Left ventricle myocardium inferior (tissue), 1 donor: ENCODE measurements around the gene SYNPO2. TPM values are rescaled to one million over a fixed set of nuclear protein-coding genes. Genes with fewer than 3 reads are reported as not detected.
A peak's percentile ranks its signal among the peaks of the same experiment; 100 is the strongest.

Source experiments
- DNase-seq: peaks from one replicate; pipeline ENCODE4 v3.0.0-alpha.2; 2020
- H3K27ac ChIP-seq: fragments of 200-600 bp; replicated peaks from 2 replicates; pipeline ENCODE4 v1.8.0; 2021
- H3K27me3 ChIP-seq: fragments of 200-600 bp; 2 replicates; pipeline ENCODE4 v1.8.0; 2021; ENCODE audit warnings: low read depth
- H3K36me3 ChIP-seq: fragments of 200-600 bp; 2 replicates; pipeline ENCODE4 v1.8.0; 2021
- H3K4me1 ChIP-seq: fragments of 200-600 bp; 2 replicates; pipeline ENCODE4 v1.8.0; 2021
- H3K4me3 ChIP-seq: fragments of 200-600 bp; 2 replicates; pipeline ENCODE4 v1.8.0; 2021; ENCODE audit warnings: mild to moderate bottlenecking, moderate library complexity
- H3K9me3 ChIP-seq: fragments of 200-600 bp; replicated peaks from 2 replicates; pipeline ENCODE4 v1.8.0; 2021
- intact Hi-C: fragments of 100-400 bp; cut with micrococcal nuclease; formaldehyde crosslinking; loops from one replicate; pipeline ENCODE4 v1.11.0; 2022
- total RNA-seq: library from RNA; stranded (reverse); fragmentation: NEBNext Ultra II Directional; extraction: Animal tissue kit (Norgen Biotek cat#: 25700); gene quantifications from one replicate; pipeline ENCODE4 v1.2.1, GENCODE V29; 2021
- TF ChIP-seq, protein P1 (sequence below): fragments of 200-600 bp; IDR thresholded peaks from 2 replicates; pipeline ENCODE4 v1.8.0; 2021; ENCODE audit warnings: antibody characterized with exemption, mild to moderate bottlenecking, borderline replicate concordance
- donor health status: DM: no; HTN: yes; CAD: no; lungs with severe emphysema.

The SYNPO2 gene
- total RNA-seq, 1 donor from 2014 or later = 239 TPM

DNA sequence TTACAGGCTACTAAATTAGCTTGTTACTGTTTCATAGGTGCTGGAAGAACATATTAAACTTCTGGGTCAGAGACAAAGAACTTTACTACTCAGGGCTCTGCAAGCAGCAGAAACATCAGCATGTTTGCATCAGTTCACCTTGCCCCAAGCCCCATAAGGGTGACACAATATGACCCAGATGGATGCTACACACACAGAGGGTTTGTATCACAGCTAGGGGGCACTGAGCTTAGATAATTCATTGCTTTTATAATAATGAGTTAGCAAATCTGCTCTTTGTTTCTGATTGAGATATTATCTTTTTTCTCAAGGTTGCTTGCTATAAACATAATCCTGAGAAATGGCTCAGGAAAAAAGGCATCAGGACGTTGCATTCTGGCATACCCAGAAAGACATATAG lies 4.8 kb upstream of the SYNPO2 start:
- Histone ChIP-seq H3K36me3 (no peaks in the 10 kb centered on the region), H3K4me1 (peaks cover 11% of the 10 kb centered on the region), H3K27ac (no peak overlapping the region), H3K4me3 (no peak overlapping the region), H3K9me3 (no peaks in the 10 kb centered on the region), H3K27me3 (no peaks in the 10 kb centered on the region)
- TF ChIP-seq, protein P1, sequence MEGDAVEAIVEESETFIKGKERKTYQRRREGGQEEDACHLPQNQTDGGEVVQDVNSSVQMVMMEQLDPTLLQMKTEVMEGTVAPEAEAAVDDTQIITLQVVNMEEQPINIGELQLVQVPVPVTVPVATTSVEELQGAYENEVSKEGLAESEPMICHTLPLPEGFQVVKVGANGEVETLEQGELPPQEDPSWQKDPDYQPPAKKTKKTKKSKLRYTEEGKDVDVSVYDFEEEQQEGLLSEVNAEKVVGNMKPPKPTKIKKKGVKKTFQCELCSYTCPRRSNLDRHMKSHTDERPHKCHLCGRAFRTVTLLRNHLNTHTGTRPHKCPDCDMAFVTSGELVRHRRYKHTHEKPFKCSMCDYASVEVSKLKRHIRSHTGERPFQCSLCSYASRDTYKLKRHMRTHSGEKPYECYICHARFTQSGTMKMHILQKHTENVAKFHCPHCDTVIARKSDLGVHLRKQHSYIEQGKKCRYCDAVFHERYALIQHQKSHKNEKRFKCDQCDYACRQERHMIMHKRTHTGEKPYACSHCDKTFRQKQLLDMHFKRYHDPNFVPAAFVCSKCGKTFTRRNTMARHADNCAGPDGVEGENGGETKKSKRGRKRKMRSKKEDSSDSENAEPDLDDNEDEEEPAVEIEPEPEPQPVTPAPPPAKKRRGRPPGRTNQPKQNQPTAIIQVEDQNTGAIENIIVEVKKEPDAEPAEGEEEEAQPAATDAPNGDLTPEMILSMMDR = peak; percentile 36
- intact Hi-C loops = no loop called here
- no peak for DNase-seq

DNA sequence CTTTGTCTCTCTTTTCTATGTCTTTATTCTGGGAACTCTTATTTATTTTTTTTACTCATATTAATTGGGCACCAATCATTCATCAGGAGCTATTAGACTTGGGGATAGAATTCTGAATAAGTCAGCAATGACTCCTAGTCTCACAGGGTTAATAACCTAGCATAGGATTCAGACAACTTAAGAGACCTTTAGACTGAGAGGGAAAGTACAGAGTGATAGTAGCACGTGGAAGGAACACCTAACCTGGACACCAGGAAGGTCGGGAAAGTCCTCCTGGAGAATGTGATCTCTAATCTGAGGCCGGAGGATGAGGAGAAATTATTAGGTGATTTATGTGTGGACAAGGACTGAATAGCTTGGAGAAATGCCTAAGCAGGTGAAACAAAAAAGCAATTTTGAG lies 3.9 kb upstream of the SYNPO2 start:
- DNase-seq = no peak
- Histone ChIP-seq H3K9me3 (no peaks in the 10 kb centered on the region), H3K27me3 (no peaks in the 10 kb centered on the region), H3K4me3 (no peak overlapping the region), H3K36me3 (no peaks in the 10 kb centered on the region), H3K4me1 (peaks cover 16% of the 10 kb centered on the region), H3K27ac (no peak overlapping the region)
- intact Hi-C loops = loop anchor here (5.0 kb wide), 1 partner anchor 142 kb away; no protein-coding TSS in a partner anchor
- TF ChIP-seq, protein P1 = no peak

DNA sequence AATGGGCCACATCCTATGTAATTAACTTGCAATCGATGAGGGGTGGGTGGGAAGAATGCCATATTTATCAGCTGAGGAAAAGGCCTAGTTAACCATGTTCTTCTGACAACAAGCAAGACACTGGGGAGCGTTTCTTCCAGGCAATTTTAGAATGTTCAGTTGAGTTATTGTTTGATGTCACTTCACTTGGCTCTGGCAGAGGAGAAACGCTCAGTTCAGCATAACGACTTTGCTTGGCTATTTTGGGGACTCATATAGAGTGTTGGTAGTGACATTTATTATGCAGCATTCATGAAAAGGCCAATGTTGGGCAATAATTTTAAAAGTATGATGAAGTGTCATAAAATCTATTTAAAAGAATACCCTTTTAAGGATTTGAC lies 648 bp downstream of the SYNPO2 start:
- H3K4me3 ChIP-seq = peak overlapping the region; percentile 72
- H3K27me3 ChIP-seq = no peaks in the 10 kb centered on the region
- intact Hi-C loops = loop anchor here (5.0 kb wide), 1 partner anchor 147 kb away; no protein-coding TSS in a partner anchor
- no peaks in the 10 kb centered on the region for H3K36me3 ChIP-seq
- peaks cover 35% of the 10 kb centered on the region for H3K4me1 ChIP-seq
- TF ChIP-seq, protein P1 = no peak
- H3K9me3 ChIP-seq = no peaks in the 10 kb centered on the region
- no peak for DNase-seq
- peak overlapping the region; percentile 88 for H3K27ac ChIP-seq

DNA sequence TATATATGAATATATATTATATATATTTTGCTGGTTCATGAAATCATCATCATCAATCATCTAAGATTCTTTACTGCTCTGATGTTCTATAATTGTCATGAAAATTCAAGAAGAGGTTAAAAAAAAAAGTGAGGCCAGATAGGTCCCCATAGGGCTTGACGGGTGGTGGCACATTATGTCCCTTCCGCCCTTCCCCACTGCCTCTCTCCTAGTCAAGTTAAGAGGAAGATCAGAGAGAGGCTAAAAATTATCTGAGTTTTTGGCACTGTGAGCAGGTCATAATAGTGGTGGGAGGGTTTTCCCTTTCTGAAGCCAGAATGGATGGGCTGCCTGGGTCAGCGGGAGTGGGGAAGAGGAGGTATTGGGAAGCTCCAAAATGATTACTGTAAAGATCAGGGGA lies 5.4 kb downstream of the SYNPO2 start:
- TF ChIP-seq, protein P1 = no peak
- H3K4me3 ChIP-seq = peak overlapping the region; percentile 72
- H3K36me3 ChIP-seq = no peaks in the 10 kb centered on the region
- H3K9me3 ChIP-seq = no peaks in the 10 kb centered on the region
- no peaks in the 10 kb centered on the region for H3K27me3 ChIP-seq
- peak overlapping the region; percentile 88 for H3K27ac ChIP-seq
- intact Hi-C loops = loop anchor here (5.0 kb wide), 2 partner anchors 63 to 122 kb away; no protein-coding TSS in a partner anchor
- peaks cover 64% of the 10 kb centered on the region for H3K4me1 ChIP-seq
- DNase-seq = no peak

DNA sequence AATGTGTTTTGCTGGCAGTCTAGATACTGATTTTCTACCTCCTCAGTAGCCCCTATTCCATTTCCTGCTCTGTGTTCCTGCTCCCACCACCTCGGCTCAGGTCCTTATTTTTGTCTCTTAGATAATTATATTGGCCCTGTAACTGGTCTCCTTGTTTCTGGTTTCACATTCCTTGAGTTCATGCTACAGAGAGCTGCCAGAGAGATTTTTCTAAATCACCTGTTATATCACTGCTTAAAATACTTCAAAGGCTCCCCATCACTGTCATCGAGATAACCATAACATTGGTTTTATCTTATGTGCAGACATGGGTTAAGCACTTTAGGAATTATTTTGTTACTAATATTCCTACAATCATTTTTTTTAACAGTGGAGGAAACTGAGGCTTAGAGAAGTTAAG lies 9.6 kb downstream of the SYNPO2 start:
- TF ChIP-seq, protein P1 = no peak
- H3K9me3 ChIP-seq = no peaks in the 10 kb centered on the region
- H3K27me3 ChIP-seq = no peaks in the 10 kb centered on the region
- H3K4me1 ChIP-seq = peaks cover 86% of the 10 kb centered on the region
- H3K36me3 ChIP-seq = no peaks in the 10 kb centered on the region
- peak overlapping the region; percentile 88 for H3K27ac ChIP-seq
- intact Hi-C loops = no loop called here
- DNase-seq = no peak
- H3K4me3 ChIP-seq = peak overlapping the region; percentile 13
